ENCODE data around the gene CERS6.
"Not testable (repeated sequence)": the region's sequence is repeated elsewhere in the genome, so short reads cannot be mapped to it uniquely, and the experiment has no call there.

The CERS6 gene

DNA sequence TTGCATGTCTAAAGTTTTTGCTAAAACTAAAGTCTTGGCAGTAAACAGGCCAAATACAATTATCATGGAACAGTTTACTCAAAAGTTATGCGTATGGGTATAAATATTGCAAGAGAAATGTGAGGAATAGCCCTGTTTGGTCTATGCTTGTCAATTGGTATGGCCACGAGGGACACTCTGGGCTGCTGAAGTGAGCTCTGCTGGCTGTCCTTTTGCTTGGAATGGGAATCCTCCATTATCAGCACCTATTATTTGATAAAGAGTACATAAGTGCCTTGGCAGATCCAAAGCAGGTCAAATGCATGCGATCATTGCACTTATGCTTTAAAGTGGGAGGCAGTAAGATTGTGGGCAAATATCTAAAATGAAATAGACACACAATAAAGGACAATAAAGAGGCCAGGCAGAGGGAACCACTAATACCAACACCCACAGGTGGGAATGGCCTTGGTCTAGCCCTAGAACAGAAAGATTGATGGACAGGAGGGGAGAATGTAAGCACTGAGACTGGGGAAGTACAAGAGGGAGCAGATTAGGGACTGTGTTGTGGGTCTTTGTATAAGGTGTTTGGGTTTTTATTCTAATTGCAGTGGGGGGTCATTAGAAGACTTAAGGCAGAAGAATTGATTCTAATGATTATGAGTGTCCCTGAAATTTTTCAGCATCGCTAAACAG lies 286.3 kb downstream of the CERS6 start:
- no peak for DNase-seq

DNA sequence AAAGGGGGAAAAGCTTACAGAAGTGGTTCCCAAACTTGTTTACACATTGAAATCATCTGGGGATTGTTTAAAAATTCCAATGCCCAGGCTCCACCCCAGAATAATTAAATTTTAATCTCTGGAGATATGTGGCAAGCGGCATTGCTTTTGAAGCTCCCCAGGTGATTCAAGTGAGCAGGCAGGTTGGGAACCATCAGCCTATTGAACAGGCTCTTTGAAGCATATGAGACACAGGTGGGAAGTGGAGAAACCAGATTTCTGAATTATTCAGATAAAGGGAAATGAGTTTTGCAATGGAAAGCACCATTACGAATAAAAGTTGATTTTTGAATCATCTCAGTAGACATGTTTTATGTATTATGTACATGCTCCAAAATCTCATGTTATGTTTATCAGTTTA lies 288.8 kb downstream of the CERS6 start:
- no peak for DNase-seq

DNA sequence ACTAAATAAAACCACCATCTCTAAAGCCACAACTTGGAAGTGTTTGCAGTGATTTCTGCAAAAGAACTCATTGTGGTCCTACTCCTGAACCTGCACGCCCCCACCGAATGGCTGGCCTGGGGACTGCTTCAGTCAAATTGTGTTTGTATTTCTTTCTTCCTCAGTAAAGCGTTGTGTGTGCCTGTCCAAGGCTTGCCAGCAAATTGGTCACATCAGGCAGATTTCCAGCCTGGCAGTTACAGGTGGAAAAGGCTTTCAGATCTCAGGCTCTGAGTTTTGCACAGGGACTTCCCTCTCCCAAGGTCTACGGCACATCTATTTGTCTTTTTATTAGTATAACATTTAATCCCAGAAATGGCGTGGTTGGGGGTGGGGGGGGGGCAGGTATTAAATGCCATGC lies 292.4 kb downstream of the CERS6 start:
- no peak for DNase-seq

DNA sequence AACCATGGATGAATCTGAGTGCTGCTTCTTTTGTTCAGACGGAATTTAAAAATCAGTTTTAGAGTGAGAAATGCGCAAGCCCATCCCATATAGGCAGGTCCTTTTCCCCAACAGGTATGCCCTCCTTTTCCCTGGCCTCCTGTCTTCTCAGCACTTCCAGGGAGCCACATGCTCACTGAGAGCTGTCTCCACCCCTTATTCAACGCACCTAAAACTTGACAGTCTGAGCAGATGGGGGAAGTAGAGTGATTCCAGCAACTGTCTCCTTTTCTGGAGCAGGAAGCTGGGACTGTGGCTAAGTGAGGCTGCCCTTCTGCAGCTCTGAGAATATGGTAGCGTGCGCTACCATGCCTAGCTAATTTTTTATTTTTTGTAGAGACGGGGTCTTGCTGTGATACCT lies 293.2 kb downstream of the CERS6 start:
- DNase-seq: no peak

DNA sequence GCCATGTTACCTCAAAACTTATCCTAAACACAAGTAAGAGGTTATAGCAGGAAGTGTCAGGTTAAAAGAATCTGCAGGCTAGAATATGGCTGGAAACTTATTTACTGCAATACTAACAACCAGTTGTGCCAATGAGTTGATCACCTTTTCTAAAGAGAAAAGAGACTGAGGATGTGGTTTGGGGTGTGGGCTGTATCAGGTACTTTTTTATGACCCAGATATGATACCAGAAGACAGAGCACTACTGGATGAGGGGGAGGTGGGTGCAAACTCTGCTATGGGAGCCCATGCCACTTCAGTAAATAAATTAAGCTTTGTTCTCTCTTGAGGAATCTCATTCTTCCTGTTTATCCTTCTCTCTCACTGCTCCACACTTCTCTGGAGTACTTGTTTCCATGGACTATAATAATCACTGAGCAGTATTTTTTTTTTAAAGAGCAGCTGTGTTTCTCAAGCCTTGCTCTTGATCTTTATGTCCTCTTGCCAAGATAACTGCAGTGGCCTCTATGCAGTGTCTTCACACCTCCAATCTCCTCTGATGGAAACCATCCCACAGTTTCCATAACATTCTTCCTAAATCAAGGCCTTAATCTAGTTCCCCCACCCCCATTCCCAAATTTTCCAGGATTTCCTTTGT lies 295.1 kb downstream of the CERS6 start:
- DNase-seq: no peak

DNA sequence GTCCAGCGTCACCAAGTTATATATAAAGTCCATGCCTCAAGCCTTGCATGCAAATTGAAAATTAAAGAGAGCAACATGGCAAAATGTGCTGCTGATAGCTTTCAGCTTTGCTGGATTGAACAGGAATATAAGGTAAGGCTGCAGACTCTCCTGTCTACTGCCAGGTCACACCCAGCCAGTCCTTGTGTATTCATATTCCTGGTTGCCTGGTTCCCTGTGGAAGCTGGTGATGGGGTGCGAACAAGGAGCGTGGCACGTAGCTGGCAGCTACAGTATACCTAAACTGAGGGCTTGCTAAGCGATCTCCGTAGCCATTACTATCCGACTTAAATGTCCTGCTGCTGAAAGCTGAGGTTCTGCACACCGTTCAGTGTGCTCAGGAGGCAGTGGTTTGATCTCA lies 296.3 kb downstream of the CERS6 start:
- no peak for DNase-seq

DNA sequence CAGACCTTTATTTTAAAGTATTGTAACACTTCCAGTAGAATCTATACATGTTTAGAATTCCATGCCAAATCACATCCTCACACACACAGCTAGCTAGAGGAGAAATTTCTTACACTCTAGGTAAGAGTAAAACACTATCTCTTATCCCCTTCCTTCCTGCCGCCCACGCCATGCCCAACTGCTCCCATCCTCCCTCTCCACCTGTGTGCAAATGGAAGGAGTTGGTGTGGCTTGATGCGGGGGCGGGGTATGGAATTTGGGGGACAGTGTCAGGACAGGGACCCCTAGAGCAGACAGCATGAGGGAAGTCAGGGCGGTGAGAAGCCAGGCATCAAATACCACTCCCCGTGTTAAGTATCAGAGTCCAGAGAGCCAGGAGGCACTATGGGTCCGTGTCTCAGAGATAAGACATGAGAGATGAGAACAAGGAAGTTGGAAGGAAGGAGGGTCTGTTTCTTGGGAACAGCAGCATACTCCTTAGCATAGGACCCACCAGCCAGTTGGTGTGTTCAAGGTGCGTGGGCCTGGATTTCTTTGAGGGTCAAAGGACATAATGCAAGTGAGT lies 297.8 kb downstream of the CERS6 start:
- no peak for DNase-seq

DNA sequence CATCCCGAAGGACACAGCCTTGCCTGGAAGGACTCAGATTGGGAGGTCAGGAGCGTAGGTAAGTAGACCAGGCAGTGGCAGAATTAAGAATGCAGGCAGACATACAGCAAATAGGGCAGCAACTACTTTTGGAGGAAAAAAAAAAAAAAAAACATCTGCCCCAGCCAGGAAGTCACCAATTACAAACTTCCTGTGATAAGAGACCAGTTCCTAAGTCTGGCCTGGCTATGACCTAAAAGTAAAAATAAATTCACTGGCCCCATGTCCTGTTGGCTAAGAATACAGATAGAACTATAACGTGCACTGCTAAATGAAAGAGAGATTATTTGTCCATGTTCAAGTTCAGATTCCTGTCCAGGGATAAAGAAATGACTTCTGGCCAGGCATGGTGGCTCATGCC lies 301.2 kb downstream of the CERS6 start:
- peak; percentile 78 for DNase-seq

DNA sequence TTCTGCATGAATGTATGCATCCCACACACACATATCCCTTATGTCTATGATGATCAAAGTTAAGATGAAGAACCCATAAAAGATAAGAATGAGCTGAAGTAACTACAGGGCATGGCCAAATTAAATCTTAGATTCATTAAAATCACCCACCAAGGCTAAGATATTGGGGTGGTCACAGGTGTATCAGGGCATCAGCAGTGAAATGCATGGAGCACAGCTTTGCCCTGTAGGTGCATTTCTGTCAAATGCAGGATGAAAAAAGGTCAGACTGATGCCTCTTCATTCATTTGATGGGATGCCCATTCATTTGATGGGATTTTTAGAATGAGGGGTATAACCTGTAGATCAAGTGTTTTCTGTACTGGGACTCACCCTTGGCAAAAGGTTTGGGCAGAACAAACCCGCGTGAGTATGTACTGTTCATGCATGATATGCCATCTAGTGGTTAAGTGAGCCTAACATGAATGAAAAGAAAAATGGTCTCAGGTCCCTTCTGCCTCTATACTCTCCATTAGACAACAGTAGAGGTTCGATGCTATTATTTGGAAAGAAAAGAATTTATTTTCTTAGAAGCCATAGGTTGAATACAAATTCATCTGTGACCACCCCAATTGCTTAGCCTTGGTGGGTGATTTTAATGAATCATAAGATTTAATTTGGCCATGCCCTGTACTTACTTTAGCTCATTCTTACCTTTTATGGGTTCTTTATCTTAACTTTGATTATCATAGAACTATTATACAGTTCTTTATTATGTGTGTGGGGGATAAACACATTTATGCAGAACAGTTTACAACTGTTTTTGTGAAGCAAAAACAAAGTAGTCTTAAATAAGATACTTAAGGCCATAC lies 303.1 kb downstream of the CERS6 start:
- peak; percentile 83 for DNase-seq

DNA sequence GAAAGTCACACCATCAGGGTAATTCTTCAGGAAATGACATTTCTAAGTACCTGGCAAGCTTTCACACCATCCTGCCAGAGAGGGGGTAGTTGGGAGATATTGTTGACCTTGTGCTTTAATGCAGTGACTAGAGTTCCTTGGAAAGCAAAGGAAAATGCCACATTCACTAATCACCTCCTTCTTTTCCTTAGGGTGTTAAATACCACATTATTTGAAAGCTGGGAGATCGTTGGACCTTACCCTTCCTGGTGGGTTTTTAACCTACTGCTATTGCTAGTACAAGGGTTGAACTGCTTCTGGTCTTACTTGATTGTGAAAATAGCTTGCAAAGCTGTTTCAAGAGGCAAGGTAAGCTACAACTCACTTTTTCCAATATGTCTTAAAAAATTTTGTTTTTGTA lies 309.3 kb downstream of the CERS6 start:
- DNase-seq: no peak

DNA sequence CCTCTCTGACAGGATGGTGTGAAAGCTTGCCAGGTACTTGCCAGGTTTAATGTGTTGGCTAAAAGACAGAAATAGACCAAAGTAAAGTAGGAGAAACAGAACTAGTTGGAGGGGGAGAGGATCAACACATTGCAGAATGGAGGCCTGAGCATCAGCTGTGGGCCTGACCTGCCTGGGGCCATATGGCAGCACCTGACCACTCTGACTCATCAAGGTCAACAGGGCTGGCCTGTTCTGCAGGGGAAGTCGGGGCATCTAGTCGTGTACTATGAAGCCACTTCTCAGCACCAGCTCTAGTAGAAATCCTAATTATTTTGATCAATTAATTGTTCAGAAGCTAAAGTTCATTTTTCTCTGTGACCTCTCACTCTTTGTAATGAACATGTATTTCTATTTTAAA lies 310.5 kb downstream of the CERS6 start:
- DNase-seq: no peak

DNA sequence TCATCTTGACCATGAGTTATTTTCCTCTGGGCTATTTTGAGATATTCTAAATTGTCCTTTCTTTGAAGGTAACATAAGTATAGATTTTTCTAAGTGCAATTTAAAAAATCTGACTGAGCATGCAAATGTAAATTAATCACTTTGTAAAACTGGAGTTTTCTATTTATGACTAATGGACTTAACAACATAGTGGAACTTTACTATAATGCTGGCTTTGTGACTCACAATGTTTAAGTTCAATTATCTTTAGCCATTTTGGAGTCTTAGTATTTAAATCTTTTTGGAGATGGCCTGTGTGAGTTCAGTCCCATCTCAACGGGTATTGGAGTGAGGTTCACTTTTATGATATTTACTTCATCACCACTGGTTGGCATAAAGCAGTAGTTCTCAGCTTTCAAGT lies 311.2 kb downstream of the CERS6 start:
- no peak for DNase-seq

DNA sequence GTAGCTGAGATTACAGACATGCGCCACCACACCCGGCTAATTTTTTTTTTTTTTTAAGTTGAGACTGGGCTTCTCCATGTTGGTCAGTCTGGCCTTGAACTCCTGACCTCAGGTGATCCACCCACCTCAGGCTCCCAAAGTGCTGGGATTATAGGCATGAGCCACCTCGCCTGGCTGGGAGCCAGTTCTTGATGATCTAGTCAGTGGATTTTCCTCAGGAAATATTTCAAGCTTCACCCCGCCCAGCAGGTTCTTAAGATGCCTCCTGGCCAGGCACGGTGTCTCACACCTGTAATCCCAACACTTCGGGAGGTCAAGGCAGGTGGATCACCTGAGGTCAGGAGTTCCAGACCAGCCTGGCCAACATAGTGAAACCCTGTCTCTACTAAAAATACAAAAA lies 312.3 kb downstream of the CERS6 start:
- DNase-seq: not testable (repeated sequence)

DNA sequence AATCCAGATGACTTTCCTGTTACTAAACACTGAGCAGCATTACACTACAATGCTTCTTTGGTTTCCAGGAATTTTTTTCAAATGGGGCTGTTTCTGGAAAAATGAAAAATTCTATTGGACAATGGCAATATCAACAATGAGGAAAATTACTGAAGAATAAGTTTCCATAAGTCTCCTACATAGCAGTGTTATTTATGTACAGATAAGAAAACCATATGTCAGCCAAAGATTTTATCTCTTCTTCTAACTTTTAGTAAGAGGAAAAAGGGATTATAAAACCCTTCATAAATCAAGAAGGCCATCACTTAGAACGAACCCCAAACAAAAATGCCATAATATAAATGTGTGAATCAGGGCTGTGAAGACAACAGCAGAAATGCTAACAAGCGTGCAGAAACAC lies 314.7 kb downstream of the CERS6 start:
- no peak for DNase-seq

DNA sequence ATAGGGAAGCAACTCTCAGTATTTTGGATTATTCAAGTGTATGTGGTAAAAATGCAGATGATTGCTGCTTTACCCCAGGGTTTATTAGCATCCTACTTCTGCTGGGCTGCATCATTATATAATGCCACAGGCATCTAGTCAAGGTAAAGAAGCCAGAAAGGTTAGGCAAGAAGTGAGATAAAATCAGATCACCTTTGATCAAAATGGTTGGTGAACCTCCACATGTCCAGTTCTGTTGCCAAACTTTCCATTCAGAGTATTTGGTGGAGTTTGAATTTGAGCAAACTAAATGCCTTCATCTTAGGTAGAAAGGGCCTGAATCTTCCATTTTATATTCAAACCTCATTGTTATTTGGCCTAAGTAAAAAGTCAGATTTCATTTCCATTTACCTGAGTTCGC lies 316.6 kb downstream of the CERS6 start:
- DNase-seq: no peak

DNA sequence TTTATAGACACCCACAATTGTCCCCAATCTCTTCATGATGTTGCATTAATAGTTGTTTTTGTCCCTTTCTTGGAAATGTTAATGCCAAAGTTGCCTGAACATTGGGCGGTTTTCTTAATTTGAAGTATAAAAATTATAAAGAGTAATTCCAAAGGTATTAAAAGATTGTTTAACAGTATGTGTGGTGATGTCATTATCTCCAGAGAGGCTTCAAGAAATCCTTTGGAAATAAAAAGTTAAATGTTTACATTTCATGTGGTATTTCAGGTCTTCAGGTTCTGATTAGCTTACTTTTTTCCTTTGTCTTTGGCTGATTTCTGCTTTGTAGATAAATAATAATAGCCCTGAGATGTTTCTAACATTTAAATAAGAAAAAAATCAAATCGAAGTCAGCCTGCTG lies 317.1 kb downstream of the CERS6 start:
- no peak for DNase-seq

DNA sequence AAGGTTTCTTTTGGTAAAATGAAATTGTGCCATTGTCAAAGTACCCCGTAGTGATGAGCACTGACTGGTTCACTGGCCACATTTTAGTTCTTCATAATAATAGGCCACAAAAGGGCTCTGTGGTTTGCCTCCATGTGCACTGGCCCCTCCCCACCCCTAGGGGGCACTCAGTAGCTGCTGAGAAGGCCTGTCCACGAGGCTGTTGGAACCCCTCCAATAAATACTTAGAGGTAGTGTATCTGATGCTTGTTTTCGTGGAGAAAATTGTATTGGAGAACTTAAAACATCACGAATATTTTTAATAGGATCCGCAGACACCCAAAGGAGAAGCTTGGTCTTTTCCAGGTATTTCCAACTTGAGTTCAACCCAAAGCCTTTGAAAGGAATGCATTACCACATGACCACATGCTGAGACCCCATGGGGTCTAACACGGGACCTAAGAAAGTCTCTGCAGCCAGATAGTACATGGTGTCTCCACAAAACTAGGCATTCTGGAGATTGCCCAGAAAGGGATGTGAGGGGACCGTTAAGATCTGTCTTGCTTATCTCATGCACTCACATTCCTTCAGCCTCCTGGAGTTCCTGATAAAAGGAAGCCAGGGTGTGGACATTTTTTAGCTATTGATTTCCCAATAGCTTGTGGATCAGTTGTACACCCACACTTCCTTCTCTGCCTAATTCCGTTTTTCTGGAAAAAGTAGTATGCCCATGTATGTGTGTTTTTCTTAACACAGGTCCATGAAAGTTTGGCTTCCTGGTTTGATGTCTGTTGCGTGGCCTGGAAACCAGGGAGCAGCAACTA lies 317.8 kb downstream of the CERS6 start:
- DNase-seq: peak; percentile 88

DNA sequence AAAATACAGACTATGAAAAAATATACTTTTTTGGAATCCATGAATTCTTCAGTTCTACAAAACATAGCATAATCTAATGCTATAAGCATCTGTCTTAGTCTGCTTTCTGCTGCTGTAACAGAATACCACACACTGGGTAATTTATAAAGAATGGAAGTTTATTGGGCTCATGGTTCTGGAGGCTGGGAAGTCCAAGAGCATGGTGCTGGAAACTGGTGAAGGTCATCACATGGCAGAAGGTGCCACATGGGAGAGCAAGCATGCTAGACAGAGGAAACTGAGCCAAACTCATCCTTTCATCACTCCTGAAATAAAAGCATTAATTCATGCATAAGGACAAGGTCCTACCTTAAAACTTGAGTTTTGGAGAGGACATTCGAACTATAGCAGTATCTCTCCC lies 319.8 kb downstream of the CERS6 start:
- DNase-seq: no peak

DNA sequence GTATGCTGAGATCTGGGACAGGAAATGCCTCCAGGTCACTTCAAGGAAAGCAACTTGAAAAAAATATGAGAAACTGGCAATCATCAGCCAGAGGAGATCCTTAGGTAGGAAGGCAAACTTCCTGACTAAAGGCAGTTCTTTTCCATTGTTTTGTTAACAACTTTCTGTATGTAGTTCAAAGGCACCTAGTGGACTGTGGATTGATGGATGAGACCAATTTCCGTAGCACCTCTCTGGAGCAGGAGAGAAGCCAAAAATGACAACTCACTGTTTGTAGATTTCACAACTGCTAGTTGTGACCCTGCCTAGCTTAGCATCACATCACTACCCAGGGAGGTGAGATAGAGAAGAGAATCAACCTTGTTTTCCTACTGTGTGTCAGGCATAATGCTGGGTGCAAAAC lies 324.6 kb downstream of the CERS6 start:
- no peak for DNase-seq

DNA sequence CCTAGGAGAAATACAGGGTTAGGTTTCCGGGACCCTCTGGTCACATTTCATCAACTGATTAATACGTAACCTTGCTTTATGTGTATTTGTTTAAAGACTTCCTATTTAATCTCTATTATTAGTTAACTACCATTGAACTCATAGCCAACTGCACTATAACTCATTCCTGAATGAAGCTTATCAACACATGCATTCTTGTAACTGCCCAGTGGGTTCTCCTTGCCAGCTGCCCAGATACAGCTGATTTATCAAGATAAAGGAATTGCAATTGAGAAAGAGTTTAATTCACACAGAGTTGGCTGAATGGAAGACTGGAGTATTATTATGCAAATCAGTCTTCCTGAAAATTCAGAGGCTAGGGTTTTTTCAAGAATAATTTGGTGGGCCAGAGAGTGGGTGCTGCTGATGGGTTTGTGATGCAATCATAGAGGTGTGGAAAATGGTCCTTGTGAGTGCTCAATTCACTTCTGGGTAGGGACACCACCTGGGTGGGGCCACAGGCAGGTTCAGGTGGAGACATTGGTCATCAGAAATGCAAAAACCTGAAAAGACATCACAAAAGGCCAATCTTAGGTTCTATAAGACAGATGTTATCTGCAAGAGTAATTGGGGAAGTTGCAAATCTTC lies 325.2 kb downstream of the CERS6 start:
- DNase-seq: peak; percentile 80

DNA sequence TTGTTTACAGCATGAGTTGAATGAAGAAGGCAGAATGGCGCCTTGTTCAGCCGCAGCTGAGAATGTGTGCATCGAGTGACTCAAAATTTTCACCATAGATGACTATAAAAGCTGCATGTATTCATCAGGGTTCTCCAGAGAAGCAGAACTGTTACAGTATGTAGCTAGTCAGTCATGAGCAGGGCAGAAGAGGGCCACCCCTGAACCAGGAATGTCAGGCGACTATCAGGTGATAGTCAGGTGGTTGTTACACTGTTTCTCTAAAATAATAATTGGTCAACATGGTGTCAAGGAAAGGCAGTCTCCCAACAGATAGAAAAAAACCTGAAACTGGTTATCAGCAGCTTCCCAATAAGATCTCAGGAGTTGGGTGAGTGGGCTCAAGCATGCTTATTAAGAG lies 326.2 kb downstream of the CERS6 start:
- DNase-seq: no peak

DNA sequence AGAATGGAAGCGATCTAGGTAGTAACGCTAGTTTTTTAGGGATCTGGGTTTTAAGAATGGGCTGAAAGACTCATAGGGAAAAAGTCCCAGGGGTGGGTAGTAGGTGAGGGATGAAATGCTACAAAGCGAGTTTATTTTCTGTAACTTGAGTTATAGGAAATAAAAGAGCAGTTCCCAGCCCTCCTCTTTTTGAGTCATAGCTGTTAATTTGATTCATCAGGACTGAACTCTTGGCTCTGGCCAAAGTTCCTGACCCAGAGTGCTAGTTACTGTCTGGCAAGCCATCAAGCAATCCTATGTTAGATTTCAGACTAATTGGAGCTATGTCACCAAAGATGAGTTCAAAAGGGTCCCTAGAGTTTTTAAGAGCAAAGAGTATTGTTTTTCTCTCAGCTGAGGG lies 328.9 kb downstream of the CERS6 start:
- DNase-seq: no peak
